NCI-H187 treated with DMSO at 0.1 percent for 48 hours (cell line): Measurements from ENCODE around the gene RAB11FIP3.
"Not testable (repeated sequence)": the region's sequence is repeated elsewhere in the genome, so short reads cannot be mapped to it uniquely, and the experiment has no call there.

ENCODE experiments used
- DNase-seq: peaks from one replicate; lab custom pipeline; 2025; lab: John Stamatoyannopoulos, UW

RAB11FIP3 gene

GRCh38 chr16:392450-393030 lies 32.9 kb upstream of the RAB11FIP3 start:
- no peak for DNase-seq

GRCh38 chr16:396199-396598 lies 29.2 kb upstream of the RAB11FIP3 start:
- DNase-seq: no peak

- no peak for DNase-seq
Measured at GRCh38 chr16:396605-397004, 28.8 kb upstream of the RAB11FIP3 start.

- no peak for DNase-seq
Measured at GRCh38 chr16:397135-397661, 28.3 kb upstream of the RAB11FIP3 start, which contains the start of gene NME4. Gene NME4, plus strand, starts transcription at chr16:397199. Its CDS starts 24 bp downstream, at chr16:397223.

- no peak for DNase-seq
Measured at GRCh38 chr16:397736-398332, 27.6 kb upstream of the RAB11FIP3 start.

GRCh38 chr16:398561-399339 lies 26.7 kb upstream of the RAB11FIP3 start:
- DNase-seq: no peak

GRCh38 chr16:399340-400019 lies 26.0 kb upstream of the RAB11FIP3 start:
- DNase-seq: no peak

GRCh38 chr16:400061-400591 lies 25.3 kb upstream of the RAB11FIP3 start:
- no peak for DNase-seq

- DNase-seq: peak; percentile 76
Measured at GRCh38 chr16:401468-402348, 23.7 kb upstream of the RAB11FIP3 start, which contains the start of gene DECR2. Gene DECR2, plus strand, starts transcription at chr16:401885. Its CDS starts 79 bp downstream, at chr16:401964.

- no peak for DNase-seq
Measured at GRCh38 chr16:404971-405486, 20.4 kb upstream of the RAB11FIP3 start.

GRCh38 chr16:405548-406506 lies 19.6 kb upstream of the RAB11FIP3 start:
- DNase-seq: no peak

GRCh38 chr16:407253-407652 lies 18.2 kb upstream of the RAB11FIP3 start:
- DNase-seq: no peak

GRCh38 chr16:410516-411178 lies 14.8 kb upstream of the RAB11FIP3 start:
- no peak for DNase-seq

- DNase-seq: no peak
Measured at GRCh38 chr16:411576-412265, 13.7 kb upstream of the RAB11FIP3 start.

GRCh38 chr16:414395-415169 lies 10.9 kb upstream of the RAB11FIP3 start:
- DNase-seq: no peak

GRCh38 chr16:415170-415498 lies 10.3 kb upstream of the RAB11FIP3 start:
- not testable (repeated sequence) for DNase-seq

- not testable (repeated sequence) for DNase-seq
Measured at GRCh38 chr16:422179-422578, 3.3 kb upstream of the RAB11FIP3 start.
